ENCODE measurements around the gene PHETA1.

- TF ChIP-seq CTCF (IDR thresholded peaks at IDR 0.05 in 4 of 5, conservative IDR thresholded peaks at IDR 0.05 in 1 of 5) (no peak), POLR2A (IDR thresholded peaks at IDR 0.05) (no peak)
Observed at GRCh38 chr12:111355201-111355925, 13.5 kb downstream of the PHETA1 start.

Measured in gastrocnemius medialis (tissue), 4 donors.